ENCODE measurements around the gene RAB30. TPM values are rescaled to one million over a fixed set of nuclear protein-coding genes. Genes with fewer than 3 reads are reported as not detected.
A peak's percentile ranks its signal among the peaks of the same experiment; 100 is the strongest.

Gene RAB30
- total and polyA plus RNA-seq, 9 donors = 6.8 to 30.4 (median 22.7) TPM

- Histone ChIP-seq H3K36me3 (no peaks in the 10 kb centered on the region), H3K4me3 (no peak overlapping the region), H3K4me1 (ENCODE audit: insufficient read depth) (peaks cover 2% of the 10 kb centered on the region), H3K27me3 (no peaks in the 10 kb centered on the region), H3K9me3 (no peaks in the 10 kb centered on the region), H3K27ac (no peak overlapping the region)
- no peak for TF ChIP-seq POLR2A (IDR thresholded peaks at IDR 0.05)
- TF ChIP-seq CTCF (IDR thresholded peaks at IDR 0.05) = no peak
- no peak for TF ChIP-seq EP300 (IDR thresholded peaks at IDR 0.05)
- 93 to 96% (median 94%) methylated on average over 3 of the region's 3 CpGs for WGBS, 3 donors
- DNase-seq = no peak
- intact Hi-C loops (cut with DNase I) = no loop called here
Measured at GRCh38 chr11:83116015-83116641, 44.4 kb upstream of the RAB30 start.

- WGBS, 3 donors = 26 to 53% (median 37%) methylated on average over 5 of the region's 5 CpGs
- no peaks in the 10 kb centered on the region for H3K27me3 ChIP-seq
- intact Hi-C loops (cut with DNase I) = no loop called here
- no peaks in the 10 kb centered on the region for H3K36me3 ChIP-seq
- no peak for TF ChIP-seq CTCF (IDR thresholded peaks at IDR 0.05)
- TF ChIP-seq EP300 (IDR thresholded peaks at IDR 0.05) = no peak
- no peak for TF ChIP-seq POLR2A (IDR thresholded peaks at IDR 0.05)
- DNase-seq = peak in 1 of 5 donors; percentile 35
- no peak overlapping the region for H3K4me3 ChIP-seq
- no peaks in the 10 kb centered on the region for H3K9me3 ChIP-seq
- no peak overlapping the region for H3K27ac ChIP-seq
- peaks cover 2% of the 10 kb centered on the region for H3K4me1 ChIP-seq (ENCODE audit: insufficient read depth)
Measured at GRCh38 chr11:83115551-83115950, 43.9 kb upstream of the RAB30 start.

- TF ChIP-seq EP300 (IDR thresholded peaks at IDR 0.05) = no peak
- no peak for TF ChIP-seq POLR2A (IDR thresholded peaks at IDR 0.05)
- no peak for TF ChIP-seq CTCF (IDR thresholded peaks at IDR 0.05)
- WGBS, 3 donors = 92 to 96% (median 95%) methylated on average over 3 of the region's 3 CpGs
- no peak for DNase-seq
- Histone ChIP-seq H3K36me3 (no peaks in the 10 kb centered on the region), H3K4me1 (ENCODE audit: insufficient read depth) (peaks cover 2% of the 10 kb centered on the region), H3K4me3 (no peak overlapping the region), H3K9me3 (no peaks in the 10 kb centered on the region), H3K27ac (no peak overlapping the region), H3K27me3 (no peaks in the 10 kb centered on the region)
- intact Hi-C loops (cut with DNase I) = no loop called here
Measured at GRCh38 chr11:83115026-83115425, 43.3 kb upstream of the RAB30 start.

- Histone ChIP-seq H3K27me3 (no peaks in the 10 kb centered on the region), H3K27ac (no peak overlapping the region), H3K9me3 (no peaks in the 10 kb centered on the region), H3K36me3 (no peaks in the 10 kb centered on the region), H3K4me1 (ENCODE audit: insufficient read depth) (peaks cover 2% of the 10 kb centered on the region), H3K4me3 (no peak overlapping the region)
- no peak for DNase-seq
- WGBS, 3 donors = 41 to 46% (median 45%) methylated on average over 2 of the region's 2 CpGs
- TF ChIP-seq CTCF (IDR thresholded peaks at IDR 0.05) (no peak), POLR2A (IDR thresholded peaks at IDR 0.05) (no peak), EP300 (IDR thresholded peaks at IDR 0.05) (no peak)
- intact Hi-C loops (cut with DNase I) = no loop called here
Measured at GRCh38 chr11:83112886-83113285, 41.2 kb upstream of the RAB30 start.
